Fibroblast of skin of right quadriceps (primary cell): ENCODE measurements around the gene RANBP2.
"Not testable (repeated sequence)": the region's sequence is repeated elsewhere in the genome, so short reads cannot be mapped to it uniquely, and the experiment has no call there.

Experiments
- DNase-seq: peaks from one replicate; pipeline ENCODE4 v3.0.0-alpha.2; 2013

Gene RANBP2

DNA sequence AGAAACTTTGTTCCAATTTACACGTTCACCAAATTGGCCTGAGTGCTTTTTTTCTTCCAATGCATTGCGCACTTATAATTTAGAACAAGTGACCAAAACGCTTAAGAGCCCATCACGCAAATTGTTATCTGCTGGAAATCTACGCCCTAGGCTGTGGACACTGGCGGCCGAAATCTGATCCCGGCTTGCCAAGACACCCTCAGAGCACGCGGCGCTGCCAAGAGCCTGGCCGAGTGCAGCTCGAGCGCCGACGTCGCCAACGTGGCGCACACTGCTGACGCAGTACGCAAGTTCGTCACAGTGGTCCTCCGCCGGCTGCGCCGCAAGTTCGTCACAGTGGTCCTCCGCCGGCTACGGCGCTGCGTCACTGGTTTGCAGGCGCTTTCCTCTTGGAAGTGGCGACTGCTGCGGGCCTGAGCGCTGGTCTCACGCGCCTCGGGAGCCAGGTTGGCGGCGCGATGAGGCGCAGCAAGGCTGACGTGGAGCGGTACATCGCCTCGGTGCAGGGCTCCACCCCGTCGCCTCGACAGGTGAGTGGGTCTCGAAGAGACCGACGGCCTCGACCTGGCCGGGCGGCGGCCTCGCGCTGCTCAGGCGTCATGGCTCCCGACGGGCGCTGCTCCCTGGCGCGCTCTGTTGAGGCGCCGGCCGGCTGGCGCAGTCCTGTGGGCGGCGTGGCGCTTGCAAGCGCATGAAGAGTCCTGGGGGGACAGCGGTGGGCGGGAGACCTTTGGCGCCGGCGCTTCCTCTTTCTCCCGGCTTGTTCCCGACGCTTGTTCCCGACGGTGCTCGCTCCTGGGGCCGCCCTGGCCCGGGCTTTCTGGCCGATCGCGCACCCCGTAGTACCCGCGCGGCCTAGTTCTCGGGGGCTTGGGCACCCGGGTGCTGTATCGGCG is at the start of gene RANBP2:
RANBP2 (plus strand) TSS at position 334 of the 896 bp plus-strand sequence; CDS start at position 459, 125 bp downstream.
- DNase-seq = peak; percentile 98

DNA sequence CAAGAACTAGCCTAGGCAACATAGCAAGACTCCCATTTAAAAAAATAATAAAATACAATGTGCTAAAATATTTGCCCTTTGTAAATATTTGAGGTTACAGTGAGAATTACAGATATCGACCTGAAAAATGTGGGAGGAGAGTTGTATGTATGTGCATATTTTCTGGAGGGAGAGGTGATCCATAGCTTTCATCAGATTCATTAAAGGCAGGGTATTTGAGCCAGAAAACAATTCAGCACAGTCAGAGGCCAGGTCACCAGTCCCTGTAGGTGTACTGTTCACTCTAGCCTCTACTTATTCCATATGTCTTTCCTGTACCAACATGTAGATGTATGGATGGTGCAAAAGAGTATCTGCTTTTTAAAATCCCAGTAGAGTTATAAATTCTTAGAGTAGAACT is 49.0 kb upstream of the RANBP2 start:
- not testable (repeated sequence) for DNase-seq

DNA sequence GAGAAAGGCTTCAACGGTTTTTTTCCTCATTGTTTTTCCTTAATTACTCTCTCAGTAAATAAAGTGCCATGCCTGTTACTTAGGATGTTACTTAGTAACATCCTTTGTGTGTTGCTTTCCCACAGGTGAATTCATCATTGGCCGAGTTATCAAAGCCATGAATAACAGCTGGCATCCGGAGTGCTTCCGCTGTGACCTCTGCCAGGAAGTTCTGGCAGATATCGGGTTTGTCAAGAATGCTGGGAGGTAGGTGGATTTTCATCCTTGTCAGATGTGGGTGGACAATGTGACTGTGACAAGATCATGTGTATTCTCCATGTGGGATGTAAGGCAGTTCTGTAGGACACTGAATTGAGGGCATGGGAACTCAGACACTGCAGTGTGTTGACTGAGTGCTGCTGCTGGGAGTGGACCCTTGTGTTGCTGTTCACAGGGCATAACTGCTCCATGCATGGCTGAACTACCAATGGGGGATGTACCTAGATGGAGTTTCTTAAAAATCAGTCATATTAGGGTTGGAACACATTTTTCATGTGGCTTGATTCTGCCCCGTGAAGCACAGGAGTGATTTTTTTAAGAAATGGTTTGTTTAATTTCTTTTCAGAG is 47.0 kb upstream of the RANBP2 start:
- DNase-seq = not testable (repeated sequence)

DNA sequence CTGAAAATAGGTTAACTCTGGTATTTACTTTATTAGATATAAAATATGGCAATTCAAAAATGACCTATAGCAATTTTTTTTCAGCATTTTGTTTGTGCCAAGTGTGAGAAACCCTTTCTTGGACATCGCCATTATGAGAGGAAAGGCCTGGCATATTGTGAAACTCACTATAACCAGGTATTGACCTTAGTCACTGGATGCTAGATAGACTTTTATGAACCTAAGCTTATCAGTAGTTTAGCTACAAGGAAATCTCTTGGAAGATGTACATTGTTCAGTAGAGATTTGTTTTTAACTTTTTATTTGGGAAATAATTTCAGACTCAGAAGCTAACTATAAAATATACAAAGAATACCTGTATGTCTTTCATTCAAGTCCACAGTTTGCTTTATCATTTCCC is 42.8 kb upstream of the RANBP2 start:
- not testable (repeated sequence) for DNase-seq

DNA sequence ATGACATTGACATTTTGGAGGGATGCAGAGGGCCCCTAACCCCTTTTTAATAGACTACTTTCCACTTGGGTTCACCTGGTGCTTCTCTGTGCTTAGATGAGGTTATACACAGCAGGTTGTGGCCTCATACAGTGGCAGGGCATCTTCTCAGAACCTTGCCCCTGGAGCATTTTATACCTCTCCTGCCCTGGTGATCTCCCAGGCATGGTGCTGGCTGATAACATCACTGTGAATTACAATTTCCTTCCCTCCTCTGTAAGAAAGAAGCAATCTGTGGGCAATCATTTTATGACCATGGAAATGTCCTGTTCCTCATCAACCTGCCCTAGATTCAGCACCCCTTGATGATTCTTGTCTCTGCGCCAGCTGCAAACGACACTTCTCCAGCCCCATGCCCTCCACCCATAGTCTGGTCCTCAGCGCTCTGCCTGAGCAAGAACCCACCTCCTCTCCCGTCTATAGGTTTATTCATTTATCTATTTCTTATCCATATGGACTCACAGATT is 42.0 kb upstream of the RANBP2 start:
- not testable (repeated sequence) for DNase-seq

DNA sequence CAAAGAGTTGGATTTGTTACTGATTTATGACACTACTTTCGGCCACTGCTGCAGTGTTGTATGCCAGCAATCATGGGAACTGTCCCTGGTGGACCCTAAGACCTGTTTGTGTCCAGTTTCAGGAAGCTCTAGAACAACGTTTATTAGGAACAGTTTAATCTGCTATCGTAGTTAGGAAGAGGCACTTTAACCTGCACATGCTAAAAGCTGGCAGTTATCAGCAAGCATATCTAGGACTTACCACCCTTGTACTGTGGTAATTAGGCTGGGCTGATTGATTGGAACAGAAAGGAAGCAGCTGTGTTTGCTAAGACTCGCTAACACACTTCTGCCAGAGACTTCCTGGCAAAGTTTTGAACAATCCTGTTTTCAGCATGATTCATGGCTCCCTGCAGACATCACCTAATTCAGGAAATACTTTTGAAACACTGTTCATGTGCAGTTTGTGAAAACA is 41.1 kb upstream of the RANBP2 start:
- peak; percentile 69 for DNase-seq

DNA sequence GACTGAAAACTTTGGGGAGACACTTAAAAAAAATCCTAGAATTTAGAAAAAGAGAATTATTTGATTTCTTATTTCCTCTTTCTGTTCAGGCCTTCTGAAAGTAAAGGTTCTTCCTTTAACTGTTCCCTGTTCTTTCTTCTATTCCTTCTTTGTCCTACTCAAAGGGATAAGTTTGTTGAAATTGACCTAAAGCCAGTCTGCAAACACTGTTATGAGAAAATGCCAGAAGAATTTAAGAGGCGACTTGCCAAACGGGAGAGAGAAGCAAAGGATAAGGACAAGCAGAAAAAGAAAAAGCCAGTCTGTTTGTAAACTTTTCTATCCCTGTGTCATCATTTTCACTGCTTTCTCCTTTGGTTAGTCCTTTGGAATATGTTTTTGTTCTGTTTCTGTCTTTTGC is 38.5 kb upstream of the RANBP2 start:
- DNase-seq = not testable (repeated sequence)

DNA sequence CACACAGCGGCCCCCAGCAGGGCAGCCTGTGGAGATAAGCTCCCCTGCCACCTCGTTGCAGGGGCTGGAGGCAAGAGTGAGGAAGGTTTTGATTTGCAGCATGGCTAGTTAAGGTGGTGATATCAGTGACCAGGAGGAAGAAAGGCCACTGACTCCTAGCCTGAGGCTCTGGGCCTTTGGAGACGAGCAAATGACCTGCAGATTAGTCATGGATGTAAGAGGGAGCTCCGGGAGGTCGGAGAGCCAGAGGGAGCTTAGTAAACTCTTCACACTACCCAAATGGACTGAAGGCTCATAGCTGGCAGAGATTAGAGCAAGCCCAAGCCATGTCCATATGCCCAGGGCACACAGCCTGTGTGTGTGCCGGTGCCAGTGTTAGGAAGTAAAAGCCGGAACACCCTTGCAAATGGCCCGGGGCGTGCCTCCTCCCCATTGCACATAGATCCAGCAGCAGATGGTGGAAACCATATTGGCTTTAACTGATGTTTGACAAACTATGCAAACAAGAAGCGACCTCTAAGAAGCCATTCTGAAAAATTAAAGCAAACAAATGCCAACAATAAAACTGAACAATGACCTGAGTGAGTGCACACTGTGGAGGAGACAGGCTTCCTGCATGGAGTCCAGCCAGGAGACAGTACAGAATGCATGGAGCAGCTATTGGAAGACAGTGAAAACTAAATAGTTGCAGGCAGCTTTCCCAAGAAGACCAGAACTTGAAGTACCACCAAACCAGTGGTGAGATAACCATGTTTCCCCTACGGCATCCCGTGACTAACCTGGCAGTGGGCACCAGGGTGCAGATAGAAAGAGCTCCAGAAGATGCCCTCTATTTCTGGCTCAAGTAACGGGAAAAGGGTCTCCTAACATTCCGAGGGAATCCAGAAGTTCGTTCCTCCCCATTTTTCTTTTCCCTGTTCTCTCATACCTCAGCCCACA is 30.2 kb upstream of the RANBP2 start:
- DNase-seq = not testable (repeated sequence)

DNA sequence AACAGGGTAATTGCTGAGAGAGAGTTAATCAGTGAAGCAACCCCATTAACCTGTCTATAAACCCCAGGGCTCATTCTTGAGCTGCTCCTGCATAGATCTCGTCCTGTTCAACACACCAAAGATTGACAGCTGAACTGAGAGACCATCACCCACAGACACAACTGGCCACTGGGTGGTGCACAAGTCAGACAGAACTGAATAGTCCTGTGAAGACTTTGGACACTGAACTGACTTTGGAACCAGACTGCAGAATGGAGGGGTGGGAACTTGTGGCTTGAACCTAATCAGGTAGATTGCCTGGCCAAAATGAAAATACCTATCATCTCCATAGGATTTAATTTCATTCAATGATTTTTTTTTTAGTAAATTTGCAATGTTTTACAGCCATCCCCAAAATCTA is 29.3 kb upstream of the RANBP2 start:
- DNase-seq = not testable (repeated sequence)

DNA sequence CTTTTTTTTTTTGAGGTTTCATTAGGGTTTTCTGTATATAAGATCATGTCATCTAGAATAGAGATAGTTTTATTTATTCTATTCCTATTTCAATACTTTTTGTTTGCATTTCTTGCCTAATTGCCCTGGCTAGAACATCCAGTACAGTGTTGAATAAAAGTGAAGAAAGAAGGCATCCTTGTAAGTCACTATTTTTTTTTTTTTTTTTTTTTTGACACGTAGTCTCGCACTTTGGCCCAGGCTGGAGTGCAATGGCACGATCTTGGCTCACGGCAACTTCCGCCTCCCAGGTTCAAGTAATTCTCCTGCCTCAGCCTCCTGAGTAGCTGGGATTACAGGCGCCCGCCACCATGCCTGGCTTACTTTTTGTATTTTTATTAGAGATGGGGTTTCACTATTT is 27.8 kb upstream of the RANBP2 start:
- DNase-seq = no peak

DNA sequence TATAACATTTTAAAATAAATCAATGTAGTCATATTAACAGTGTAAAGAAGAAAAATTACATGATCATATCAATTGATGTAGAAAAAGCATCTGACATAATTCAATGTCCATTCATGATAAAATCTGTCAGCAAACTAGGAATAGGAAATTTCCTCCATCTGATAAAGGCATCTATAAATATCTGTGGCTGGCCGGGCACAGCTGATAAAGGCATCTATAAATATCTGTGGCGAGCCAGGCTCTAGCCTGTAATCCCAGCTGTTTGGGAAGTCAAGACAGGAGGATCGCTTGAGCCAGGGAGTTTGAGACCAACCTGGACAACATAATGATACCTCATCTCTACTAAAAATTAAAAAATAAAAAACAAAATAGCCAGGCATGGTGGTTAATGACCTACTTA is 18.1 kb upstream of the RANBP2 start:
- DNase-seq = no peak

DNA sequence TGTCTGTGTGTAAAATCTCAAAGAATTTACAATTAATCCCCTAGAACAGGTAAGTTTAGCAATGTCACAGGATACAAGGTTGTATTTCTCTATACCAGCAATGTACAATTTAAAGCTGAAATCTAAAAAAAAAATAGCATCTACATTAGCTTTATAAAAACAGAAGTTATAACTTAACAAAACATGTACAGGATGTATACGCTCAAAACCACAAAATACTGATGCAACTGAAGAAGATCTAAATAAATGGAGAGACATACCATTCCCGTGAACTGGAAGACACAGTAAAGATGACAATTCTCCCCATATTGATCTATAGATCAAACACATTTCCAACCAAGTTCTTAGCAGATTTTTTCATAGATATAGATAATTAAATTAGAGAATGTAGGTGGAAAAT is 17.5 kb upstream of the RANBP2 start:
- no peak for DNase-seq

DNA sequence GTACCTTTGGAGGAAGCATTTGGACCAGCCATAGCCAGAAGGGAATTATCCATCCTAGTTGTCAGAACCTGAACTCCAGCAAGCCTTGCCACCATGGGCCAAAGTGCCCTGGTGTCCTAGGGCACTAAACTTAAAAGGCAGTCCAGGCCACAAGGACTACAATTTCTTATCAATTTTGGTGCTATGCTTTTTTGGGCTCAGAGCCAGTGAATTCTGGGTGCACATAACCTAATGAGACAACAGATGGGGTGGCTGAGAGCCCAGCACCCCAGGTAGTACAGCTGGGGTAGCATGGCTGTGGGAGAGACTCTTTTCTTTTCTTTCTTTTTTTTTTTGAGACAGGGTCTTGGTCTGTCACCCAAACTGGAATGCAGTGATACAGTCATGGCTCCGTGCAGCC is 14.4 kb upstream of the RANBP2 start:
- no peak for DNase-seq

DNA sequence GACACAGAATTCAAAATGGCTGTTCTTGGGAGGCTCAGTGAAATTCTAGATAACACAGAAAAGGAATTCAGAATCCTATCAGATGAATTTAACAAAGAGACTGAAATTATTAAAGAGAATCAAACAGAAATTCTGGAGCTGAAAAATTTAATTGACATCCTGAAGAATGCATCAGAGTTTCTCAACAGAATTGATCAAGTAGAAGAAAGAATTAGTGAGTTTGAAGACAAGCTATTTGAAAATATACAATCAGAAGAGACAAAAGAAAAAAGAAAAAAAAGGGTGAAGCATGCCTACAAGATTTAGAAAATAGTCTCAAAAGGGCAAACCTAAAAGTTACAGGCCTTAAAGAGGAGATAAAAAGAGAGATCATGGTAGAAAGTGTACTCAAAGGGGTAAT is 12.0 kb upstream of the RANBP2 start:
- DNase-seq = no peak

DNA sequence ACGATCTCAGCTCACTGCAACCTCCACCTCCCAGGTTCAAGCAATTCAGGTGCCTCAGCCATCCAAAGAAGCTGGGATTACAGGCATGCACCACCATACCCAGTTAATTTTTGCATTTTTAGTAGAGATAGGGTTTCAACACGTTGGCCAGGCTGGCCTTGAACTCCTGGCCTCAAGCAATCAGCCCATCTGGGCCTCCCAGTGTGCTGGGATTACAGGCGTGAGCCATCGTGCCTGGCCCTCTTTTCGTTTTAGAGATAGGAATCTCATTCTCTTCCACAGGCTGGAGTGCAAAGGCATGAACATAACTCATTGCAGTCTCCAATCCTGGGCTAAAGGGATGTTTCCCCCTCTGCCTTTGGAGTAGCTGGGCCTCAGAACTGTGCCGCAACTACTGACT is 2.3 kb upstream of the RANBP2 start:
- DNase-seq = not testable (repeated sequence)

DNA sequence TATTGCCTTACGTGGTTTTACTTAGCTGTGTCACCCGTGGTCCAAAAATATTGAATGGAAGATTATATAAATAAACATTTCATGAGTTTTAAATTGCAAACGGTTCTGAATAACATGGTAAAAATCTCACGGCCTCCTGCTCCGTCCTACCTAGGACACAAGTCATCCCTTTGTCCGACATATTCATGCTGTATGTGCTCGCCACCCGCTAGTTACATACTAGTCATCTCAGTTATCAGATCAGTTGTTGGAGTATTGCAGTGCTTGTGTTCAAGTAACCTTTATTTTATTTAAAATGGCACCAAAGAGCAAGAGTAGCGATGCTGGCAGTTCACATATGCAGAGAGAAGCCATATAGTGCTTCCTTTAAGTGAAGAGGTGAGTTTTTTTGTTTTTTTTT is 6.8 kb downstream of the RANBP2 start:
- not testable (repeated sequence) for DNase-seq

DNA sequence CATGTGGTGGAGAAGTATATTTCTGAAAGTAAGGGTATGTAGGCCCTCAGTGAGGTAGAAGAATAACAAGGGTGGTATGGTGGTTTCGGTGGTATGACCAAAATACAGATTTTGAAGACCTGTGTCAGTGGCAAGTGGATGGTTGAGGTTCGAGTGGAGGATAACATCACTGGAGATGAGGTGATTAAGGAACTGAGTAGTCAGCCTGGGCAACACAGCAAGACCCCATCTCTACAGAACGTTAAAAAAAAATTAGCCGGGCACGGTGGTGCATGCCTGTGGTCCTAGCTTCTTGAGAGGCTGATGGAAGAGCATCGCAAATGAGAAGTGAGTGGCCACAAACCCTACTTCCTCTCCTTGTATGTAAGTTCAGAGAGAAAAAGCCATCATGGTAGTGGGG is 15.4 kb downstream of the RANBP2 start:
- DNase-seq = not testable (repeated sequence)

DNA sequence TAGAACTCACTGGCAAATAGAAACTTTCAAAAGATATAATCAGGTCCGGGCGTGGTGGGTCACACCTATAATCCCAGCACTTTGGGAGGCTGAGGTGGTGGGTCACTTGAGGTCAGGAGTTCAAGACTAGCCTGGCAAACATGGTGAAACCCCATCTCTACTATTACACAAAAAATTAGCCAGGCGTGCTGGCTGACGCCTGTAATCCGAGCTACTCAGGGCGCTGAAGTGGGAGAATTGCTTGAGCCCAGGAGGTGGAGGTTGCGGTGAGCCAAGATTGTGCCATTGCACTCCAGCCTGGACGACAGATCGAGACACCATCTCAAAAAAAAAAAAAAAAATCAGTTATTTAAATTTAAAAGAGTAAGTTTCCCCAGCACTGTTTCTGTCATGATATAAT is 38.7 kb downstream of the RANBP2 start:
- DNase-seq = not testable (repeated sequence)

DNA sequence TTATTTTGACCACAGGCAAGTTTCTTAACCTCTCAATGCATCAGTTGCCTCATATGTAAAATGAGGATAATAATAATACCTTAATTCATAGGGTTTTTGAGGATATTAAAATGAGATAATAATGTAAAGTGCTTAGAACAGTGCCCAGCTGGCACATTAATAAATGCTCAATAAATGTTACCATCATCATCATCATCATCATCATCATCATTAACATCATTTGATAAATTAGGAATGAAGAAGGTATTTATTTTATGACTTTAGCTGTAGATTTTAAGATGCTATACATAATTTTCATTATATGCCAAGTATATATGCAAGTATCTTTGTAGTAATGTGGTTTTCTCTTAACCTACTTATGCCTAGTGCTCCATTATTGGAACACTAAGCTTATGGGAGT is 43.3 kb downstream of the RANBP2 start:
- not testable (repeated sequence) for DNase-seq

DNA sequence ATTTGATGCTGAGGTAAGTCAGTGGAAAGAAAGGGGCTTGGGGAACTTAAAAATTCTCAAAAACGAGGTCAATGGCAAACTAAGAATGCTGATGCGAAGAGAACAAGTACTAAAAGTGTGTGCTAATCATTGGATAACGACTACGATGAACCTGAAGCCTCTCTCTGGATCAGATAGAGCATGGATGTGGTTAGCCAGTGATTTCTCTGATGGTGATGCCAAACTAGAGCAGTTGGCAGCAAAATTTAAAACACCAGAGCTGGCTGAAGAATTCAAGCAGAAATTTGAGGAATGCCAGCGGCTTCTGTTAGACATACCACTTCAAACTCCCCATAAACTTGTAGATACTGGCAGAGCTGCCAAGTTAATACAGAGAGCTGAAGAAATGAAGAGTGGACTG is 47.4 kb downstream of the RANBP2 start:
- DNase-seq = not testable (repeated sequence)

DNA sequence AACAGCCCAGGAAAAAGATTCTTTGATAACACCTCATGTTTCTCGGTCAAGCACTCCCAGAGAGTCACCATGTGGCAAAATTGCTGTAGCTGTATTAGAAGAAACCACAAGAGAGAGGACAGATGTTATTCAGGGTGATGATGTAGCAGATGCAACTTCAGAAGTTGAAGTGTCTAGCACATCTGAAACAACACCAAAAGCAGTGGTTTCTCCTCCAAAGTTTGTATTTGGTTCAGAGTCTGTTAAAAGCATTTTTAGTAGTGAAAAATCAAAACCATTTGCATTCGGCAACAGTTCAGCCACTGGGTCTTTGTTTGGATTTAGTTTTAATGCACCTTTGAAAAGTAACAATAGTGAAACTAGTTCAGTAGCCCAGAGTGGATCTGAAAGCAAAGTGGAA is 48.6 kb downstream of the RANBP2 start:
- DNase-seq = not testable (repeated sequence)

DNA sequence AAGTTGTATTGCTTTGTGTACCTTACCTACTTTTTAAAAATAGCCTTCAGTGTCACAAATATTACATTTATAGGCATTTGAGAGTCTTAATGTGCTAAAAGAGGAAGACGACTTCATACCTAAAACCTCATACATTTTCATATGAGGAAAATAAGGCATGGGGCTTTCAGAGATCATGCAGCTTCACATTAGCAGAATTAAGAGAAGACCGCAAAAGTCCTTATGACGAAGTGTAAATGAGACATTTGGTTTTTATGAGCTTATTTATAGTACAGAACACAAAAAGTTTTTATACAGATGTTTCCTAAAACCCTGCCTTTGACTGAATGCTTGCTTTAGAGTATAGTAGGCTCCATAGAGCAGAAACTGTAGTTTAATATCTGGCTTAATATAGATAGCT is 57.2 kb downstream of the RANBP2 start:
- DNase-seq = no peak

DNA sequence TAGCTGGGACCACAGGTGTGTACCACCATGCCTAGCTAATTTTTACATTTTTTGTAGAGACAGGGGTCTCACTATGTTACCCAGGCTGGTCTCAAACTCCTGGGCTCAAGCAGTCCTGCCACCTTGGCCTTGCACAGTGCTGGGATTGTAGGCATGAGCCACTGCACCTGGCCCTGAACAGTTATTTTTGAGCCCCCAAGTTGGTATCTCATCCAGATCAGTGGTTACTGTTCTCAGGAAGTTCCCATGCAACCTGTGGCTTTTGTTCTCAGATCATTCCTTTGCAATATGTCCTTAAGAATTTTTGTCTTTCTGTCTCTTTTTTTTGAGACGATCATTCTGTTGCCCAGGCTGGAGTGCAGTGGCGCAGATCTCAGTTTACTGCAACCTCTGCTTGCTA is 59.6 kb downstream of the RANBP2 start:
- DNase-seq = no peak
